HG03066 (cell line): Measurements from ENCODE around the gene ALOX15.
"Not testable (repeated sequence)": the region's sequence is repeated elsewhere in the genome, so short reads cannot be mapped to it uniquely, and the experiment has no call there.

Experiments
- ATAC-seq: cut with Tn5 transposase; IDR thresholded peaks from one replicate; pipeline ENCODE4 v1.9.1; 2021; ENCODE audit warnings: low read depth; ENCODE audit not compliant: unreplicated experiment

Gene ALOX15, protein sequence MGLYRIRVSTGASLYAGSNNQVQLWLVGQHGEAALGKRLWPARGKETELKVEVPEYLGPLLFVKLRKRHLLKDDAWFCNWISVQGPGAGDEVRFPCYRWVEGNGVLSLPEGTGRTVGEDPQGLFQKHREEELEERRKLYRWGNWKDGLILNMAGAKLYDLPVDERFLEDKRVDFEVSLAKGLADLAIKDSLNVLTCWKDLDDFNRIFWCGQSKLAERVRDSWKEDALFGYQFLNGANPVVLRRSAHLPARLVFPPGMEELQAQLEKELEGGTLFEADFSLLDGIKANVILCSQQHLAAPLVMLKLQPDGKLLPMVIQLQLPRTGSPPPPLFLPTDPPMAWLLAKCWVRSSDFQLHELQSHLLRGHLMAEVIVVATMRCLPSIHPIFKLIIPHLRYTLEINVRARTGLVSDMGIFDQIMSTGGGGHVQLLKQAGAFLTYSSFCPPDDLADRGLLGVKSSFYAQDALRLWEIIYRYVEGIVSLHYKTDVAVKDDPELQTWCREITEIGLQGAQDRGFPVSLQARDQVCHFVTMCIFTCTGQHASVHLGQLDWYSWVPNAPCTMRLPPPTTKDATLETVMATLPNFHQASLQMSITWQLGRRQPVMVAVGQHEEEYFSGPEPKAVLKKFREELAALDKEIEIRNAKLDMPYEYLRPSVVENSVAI

DNA sequence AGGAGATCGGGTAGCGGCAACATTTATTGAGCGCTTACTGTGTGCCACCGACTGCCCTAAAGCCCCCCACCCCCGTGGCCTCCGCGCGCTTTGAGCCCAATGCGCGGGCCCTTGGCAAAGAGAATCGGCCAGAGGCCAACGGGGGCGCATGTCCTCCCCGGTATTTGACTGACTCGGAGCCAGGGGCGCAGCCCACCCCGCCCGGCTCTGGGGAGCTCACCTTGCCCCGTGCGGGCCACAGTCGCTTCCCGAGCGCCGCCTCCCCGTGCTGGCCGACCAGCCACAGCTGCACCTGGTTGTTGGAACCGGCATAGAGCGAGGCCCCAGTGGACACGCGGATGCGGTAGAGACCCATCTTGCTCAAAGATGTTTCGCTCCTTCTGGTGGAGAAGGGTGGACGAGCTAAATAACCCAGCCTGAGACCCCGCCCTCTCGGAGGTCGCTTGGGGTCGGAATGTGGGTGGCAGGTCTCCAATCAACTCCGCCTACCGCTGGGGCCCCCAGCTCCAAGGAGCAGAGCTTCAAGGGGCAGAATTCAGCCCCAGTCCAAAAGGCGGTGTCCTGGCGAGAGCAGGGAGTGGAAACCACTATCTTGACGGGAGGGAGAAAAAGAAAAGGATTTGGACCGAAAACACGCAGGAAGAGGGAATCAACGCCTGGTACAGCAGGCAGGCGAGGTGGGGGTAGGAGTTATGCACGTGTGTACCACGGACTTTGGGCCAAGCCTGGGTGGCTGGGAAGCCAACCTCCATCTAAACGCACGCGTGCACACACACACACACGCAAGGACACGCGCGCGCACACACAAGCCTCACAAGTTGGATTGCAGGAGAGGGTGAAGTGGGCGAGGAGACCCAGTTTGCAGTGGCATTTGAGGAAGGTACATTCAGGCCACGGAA lies at the start of gene ALOX15:
Gene ALOX15 (minus strand): TSS at position 382 of the 899 bp plus-strand sequence. CDS start 27 bp downstream, at position 355.
- ATAC-seq = no peak

GRCh38 chr17:4690745-4691144 lies 49.3 kb upstream of the ALOX15 start:
- ATAC-seq = no peak

DNA sequence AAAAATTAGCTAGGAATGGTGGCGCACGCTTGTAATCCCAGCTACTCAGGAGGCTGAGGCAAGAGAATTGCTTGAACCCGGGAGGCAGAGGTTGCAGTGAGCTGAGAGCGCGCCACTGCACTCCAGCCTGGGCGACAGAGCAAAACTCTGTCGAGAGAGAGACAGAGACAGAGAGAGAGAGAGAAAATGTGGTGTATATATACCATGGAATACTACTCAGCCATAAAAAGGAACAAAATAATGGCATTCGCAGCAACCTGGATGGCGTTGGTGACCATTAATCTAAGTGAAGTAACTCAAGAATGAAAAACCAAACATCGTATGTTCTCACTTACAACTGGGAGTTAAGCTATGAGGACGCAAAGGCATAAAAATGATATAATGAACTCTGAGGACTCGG lies 48.4 kb upstream of the ALOX15 start:
- ATAC-seq = not testable (repeated sequence)

GRCh38 chr17:4683739-4684138 lies 42.3 kb upstream of the ALOX15 start:
- not testable (repeated sequence) for ATAC-seq

DNA sequence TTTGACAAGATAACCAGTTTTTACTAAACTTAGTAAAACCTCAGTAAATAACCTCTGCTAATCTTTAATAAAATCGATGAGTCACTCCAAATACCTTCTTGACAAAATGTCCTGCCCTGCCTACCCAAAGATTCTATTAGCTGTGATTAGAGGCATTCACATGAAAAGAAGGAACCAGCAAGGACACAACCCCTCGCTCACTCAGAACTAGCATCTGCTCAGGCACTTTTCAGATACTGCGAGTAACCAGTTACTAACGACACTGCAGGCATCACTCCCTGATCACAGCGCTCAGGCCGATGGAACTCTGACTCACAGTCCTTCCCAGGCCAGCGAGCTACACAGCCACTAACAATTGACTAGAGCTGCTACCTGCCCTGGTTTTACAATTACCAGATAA lies 38.2 kb upstream of the ALOX15 start:
- ATAC-seq = no peak

DNA sequence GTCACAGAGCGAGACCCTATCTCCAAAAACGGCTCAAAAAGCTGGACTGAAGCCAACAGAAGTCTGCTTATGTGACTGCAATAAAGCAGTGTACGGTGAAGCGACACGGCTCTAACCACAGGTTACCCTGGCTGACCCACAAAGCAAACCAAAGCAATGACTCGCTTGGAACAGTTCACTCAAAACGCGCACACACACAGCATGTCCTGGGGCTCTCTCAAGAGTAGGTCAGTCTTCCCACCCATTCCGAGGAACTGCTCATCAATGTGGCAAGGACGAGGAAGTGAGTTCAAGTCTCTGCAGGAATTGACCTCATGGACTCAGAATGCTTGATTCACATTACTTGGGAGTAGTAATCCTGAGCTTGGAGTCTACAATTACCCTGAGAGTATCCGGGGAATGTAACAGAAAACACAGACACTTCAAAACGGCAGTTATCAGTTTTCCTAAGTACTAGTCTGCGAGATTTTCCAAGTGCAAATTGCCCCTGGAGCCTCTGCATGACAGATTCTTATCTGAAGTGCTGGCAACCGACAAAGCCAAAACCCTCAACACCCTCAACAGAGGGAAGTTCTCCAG lies 37.1 kb upstream of the ALOX15 start:
- no peak for ATAC-seq

DNA sequence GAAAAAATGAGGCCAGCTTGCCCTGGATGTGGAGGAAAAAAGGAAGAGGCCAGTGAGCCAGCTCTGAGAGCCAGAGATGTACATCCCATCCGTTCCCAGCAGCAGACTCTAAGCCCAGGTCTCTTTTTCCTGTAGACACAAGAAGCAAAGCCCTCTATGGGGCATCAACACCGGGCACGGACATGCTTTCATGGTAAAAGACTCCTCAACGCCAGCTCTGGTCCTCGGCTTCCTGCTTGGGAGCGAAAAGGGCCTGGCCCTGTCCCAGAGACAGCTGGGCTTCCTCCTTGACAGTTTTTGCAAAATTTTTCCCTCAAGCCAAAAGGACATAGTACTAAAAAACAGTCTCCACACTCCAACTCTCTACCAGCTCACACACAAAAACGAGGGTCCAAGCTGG lies 35.3 kb upstream of the ALOX15 start:
- ATAC-seq = no peak

DNA sequence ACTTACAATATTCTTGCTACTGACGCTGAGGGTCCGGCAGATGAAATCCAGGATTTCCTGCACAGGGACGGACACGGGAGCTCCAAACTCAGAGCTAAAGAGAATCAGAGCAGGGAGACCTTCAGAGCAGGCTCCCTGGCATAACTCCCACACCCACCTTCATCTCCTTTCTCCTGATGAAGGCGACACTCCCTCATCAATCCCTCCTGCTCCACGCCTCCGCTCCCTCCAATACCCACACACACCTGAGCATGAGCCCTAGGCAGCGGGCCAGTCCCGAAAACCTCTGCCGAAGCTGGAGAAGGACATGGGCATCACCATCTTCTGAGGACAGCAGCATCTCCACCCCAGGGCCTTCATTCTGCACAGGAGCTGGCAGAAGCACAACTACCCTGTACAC lies 34.3 kb upstream of the ALOX15 start:
- no peak for ATAC-seq

DNA sequence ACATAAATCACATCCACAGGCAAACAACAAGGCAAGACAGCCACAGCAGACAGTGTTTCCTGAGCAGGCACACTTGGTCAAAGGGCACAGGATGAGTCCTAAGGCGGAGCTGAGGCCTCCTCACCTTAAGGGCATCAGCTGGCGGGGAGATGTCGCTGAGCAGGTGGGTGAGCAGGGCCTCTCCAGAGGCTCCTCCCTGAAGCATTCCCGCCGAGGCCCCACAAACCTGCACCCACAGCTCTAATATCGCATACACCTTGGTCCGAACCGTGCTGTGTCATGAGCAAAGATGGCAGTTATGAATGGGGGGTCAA lies 33.2 kb upstream of the ALOX15 start:
- ATAC-seq = no peak

DNA sequence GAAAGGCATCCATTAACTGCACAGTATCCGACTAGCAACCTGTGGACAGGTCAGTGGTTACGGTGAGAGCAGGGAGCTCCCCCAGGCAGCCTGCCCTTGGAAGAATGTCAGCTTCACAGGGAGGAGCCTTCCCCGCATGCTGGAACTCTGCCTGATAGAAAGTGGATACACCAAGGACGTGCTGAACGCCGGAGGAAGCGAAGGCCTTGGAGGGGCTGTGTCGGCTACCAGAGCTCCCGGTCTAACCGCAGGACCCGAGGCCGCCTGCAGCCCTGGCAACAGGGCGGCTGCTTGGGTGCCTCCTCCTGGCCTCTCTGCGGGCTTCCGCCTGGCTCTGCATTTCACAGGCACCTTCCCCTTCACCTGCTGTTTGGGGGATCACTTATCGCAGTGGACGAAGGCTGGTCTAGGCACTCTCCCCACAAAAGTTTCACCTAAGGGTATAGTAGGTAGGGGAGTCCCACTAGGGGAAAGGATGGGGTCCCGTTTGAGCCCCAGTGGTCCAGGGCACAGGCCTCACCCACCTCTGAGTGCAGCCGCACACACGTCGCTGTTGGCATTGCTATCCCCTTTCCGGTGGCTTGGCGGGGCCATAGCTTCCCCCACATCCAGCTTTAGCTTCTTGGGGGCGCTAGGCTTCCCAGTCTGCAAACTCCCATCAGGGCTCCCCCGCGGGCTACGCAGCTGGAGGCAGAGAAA lies 32.7 kb upstream of the ALOX15 start:
- no peak for ATAC-seq

DNA sequence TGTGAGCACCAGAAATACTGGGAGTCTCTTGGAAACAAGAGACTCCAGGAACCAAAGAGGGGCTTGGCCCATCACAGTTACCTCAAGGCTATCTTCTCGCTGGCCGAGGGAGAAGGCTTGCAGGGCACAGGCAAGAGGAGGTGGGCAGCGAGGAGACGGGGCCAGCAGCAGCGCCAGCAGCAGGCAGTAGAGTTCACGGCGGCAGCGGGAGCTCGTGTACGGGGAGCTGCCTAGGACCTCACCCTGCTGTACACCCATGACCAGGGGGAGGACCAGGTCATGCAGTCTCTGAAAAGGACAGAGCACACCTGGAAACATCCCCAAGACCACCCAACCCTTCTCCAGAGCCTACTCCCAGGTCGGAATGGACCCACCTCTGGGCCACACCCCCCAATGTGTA lies 31.7 kb upstream of the ALOX15 start:
- ATAC-seq = no peak

DNA sequence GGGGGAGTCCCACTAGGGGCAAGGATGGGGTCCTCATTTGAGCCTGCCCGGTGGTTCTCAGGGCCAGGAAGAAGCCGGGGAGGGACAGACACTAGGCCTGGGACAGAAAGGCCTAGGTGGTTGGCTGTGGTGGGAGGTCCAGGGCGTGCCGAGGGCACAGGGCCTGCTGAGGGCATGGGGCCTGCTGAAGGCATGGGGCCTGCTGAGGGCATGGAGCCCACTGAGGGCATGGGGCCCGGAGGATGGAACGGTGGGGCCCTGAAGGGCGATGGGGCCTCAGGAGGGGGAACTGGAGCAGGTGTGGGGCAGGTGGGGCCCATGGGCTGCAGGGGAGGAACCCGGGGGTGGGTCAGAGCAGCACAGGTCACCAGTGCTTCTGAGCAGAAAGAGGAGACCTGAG lies 31.3 kb upstream of the ALOX15 start:
- ATAC-seq = no peak

DNA sequence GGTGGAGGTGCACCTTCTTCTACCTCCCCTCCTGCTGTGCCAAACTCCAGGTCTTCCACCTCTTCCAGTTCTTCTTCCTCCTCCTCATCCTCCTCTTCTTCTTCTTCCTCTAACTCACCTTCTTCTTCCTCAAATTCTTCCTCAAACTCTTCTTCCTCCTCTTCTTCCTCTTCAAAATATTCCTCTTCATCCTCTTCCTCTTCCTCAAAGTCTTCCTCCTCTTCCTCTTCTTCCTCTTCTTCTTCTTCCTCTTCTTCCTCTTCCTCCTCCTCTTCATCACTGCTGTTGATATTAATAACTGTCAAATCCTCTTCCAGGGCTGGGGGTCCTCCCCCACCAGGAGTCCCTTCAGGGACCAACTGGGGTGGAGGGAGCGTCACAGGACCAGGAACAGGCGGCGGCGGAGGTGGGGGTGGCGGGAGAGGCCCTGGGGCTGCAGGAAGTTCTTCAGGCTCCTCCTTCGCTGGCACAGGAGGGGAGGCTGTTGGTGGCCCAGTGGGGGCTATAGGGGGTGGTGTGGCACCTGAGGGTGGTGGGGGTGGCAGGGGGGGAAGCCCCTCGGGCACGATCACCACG lies 30.7 kb upstream of the ALOX15 start:
- no peak for ATAC-seq

DNA sequence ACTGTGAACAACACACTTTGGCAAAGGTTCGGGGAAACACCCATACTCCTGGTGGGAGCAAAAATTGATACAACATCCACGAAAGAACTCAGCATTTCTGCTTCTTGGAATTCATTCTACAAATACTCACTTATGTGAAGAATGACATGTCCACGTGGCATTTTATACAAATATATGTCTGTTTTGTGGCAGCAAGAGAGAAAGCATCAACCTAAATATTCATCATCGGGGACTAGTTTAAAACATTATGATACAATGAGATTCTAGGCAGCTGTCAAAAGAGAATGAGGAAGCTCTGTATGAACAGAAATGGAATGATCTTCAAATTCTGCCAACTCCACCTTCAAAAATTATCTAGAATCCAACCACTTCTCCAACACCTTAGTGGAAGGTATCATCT lies 25.7 kb upstream of the ALOX15 start:
- no peak for ATAC-seq

GRCh38 chr17:4666296-4666695 lies 24.8 kb upstream of the ALOX15 start:
- ATAC-seq = no peak

DNA sequence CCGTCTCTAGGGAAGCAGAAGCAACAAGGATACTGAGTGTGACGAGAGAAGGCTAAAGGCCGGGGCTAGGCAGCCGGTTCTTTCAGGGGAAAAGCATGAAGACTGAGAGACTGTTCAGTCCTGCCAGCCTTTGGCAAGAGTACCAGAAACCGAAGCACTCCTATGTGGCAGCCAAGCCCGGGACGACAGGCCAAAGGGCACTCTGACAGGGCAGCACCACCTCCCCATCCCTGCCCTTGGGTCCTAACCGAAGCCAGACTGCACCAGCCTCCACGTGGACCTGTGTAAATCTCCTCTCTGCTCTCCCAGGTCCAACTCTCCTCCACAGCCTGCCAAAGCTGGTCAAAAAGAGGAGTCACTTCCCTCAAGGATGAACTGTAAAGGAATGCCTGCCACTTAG lies 23.5 kb upstream of the ALOX15 start:
- ATAC-seq = no peak

DNA sequence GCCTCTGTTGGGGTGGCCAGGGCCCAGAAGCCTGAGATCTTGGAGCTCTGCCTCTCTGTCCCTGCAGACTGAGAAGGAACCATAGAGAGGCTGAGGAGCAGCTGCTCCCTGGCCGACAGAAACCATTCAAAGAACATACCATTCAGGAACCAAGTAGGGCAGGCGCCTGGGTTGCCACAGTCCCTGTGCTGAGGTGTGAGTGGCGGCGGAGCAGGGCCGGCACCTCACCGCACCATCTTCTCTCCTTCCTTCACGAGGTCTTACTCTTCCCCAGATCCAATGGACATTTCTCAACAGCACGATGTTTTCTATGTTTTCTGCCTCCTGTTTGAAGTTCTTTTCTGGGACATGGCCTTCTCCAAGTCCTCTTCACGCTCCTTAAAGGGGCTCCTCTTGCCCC lies 22.8 kb upstream of the ALOX15 start:
- no peak for ATAC-seq

- no peak for ATAC-seq
These were observed 22.2 kb upstream of the ALOX15 start for GRCh38 chr17:4663711-4664110.

DNA sequence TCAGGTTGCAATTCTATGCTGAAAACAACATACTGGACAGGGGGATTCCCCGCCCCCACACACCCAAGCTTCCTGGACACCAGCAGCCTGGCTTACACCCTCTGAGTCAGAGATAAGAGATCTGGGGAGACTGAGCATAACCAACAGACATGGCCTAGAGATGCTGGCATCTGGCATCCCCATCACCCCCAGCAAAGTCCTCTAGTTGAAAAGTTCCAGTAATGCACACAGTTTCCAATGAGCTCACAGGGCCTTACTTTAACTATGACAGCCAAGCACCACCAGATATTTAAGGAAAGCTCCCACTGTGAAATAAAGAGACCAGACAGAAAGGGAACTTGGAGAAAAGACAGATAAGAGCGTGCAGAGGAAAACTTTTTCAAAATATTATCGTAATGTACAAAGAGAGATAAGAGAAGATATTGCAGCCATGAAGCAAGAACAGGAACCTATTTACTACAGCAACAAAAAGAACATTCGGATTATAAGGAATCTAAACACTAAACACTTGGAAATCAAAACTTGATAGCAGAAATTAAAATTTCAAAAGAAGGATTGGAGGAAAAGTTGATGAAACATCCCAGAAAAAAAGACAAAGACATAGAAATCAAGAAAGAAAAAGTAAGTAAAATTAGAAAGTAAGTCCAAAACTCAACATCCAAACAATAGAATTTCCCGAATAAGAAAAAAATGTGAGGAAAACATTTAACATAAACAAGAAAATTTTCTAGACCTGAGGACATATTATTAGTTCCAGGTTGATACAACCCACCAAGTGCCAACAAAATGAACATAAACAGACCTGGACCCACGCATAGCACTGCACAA lies 17.2 kb upstream of the ALOX15 start:
- ATAC-seq = no peak
